ENCODE results near the gene MCAT. TPM values are rescaled to one million over a fixed set of nuclear protein-coding genes. Genes with fewer than 3 reads are reported as not detected.
A peak's percentile ranks its signal among the peaks of the same experiment; 100 is the strongest.

The MCAT gene
- total and polyA plus RNA-seq, 12 donors = 12.8 to 33.4 (median 15.3) TPM

DNA sequence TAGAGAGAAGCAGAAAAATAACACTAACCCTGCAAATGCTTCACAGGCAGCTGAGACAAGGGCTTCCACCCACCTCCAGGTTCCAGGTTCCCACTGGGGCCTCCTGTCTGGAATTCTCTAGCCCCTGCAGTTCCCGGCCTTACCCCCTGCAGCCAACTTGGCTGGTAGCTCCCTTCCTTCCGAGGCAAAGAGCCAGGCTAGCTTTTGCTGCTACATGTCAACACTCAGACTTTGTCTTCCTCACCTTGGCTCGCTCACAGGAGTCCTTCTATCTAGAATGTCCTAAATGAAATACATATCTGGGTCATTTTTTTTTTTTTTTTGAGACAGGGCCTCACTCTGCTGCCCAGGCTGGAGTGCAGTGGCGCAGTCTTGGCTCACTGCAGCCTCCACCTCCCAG, 44.1 kb downstream of the MCAT start:
- ATAC-seq (peak in 7 of 8 donors; percentile 26 to 69 (median 53)), DNase-seq (peak in 1 of 2 donors; percentile 51)
- Histone ChIP-seq H3K36me3 (no peaks in the 10 kb centered on the region), H3K27me3 (no peaks in the 10 kb centered on the region), H3K4me3 (no peak overlapping the region), H3K27ac (peak overlapping the region in 5 of 10 donors; percentile 3 to 48 (median 28)), H3K4me1 (peaks cover 0 to 54% (median 18%) of the 10 kb centered on the region in 9 donors), H3K9me3 (peaks cover 0 to 14% (median 0%) of the 10 kb centered on the region in 11 donors)
- WGBS, 2 donors = 27 to 51% methylated on average over 4 of the region's 4 CpGs
- intact Hi-C loops (cut with DNase I) = loop anchor here in 1 of 10 donors (10.0 kb wide), 1 partner anchor 454 kb away; the partner anchor contains the start of genes ATP5MGL and CYB5R3
- TF ChIP-seq, protein P1, sequence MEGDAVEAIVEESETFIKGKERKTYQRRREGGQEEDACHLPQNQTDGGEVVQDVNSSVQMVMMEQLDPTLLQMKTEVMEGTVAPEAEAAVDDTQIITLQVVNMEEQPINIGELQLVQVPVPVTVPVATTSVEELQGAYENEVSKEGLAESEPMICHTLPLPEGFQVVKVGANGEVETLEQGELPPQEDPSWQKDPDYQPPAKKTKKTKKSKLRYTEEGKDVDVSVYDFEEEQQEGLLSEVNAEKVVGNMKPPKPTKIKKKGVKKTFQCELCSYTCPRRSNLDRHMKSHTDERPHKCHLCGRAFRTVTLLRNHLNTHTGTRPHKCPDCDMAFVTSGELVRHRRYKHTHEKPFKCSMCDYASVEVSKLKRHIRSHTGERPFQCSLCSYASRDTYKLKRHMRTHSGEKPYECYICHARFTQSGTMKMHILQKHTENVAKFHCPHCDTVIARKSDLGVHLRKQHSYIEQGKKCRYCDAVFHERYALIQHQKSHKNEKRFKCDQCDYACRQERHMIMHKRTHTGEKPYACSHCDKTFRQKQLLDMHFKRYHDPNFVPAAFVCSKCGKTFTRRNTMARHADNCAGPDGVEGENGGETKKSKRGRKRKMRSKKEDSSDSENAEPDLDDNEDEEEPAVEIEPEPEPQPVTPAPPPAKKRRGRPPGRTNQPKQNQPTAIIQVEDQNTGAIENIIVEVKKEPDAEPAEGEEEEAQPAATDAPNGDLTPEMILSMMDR (IDR thresholded peaks at IDR 0.05) = no peak

DNA sequence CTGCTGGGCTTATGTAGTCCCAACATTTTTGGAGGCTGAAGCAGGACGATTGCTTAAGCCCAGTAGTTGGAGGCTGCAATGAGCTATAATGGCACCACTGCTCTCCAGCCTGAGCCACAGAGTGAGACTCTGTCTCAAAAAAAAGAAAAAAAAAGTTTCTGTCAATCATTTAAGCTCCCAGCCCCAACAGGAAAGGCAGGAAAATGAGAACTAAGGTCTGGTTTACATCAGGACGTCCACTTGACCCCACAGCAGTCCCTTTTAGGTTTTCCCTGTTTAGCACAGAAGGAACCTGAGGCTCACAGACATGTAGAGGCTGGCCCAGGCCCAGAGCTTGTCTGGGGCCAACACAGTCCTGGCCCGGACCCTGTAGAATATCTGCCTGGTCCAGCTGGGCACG, 44.8 kb downstream of the MCAT start:
- Histone ChIP-seq H3K27ac (peak overlapping the region in 6 of 10 donors; percentile 3 to 52 (median 32)), H3K4me3 (no peak overlapping the region), H3K9me3 (peaks cover 0 to 14% (median 0%) of the 10 kb centered on the region in 11 donors), H3K4me1 (peaks cover 0 to 51% (median 17%) of the 10 kb centered on the region in 9 donors), H3K27me3 (no peaks in the 10 kb centered on the region), H3K36me3 (no peaks in the 10 kb centered on the region)
- no peak for DNase-seq
- 23 to 33% methylated on average over 4 of the region's 4 CpGs for WGBS, 2 donors
- intact Hi-C loops (cut with DNase I) = loop anchor here in 1 of 10 donors (10.0 kb wide), 1 partner anchor 454 kb away; the partner anchor contains the start of genes ATP5MGL and CYB5R3
- TF ChIP-seq, protein P1 (IDR thresholded peaks at IDR 0.05) = no peak
- ATAC-seq = no peak

DNA sequence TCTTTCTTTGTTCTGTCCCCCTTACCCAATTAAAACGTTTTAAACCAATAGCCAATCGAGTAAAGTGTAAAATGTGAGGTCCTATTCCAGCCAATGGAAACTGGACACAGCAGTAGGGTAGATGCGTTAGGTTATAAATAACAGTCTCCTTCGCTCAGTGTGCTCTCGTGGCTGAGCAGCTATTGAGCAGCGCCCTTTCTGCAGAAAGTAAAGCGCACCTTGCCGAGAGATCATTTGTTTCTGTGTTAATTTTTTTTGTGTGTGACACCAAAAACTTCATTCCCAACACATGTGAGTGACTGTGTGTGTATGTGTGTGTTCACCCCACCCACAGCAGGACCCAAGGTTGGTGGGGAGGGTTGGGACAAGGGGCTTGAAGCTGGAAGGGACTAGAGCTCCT, 46.8 kb downstream of the MCAT start:
- TF ChIP-seq, protein P1 (IDR thresholded peaks at IDR 0.05) = no peak
- peaks cover 0 to 14% (median 0%) of the 10 kb centered on the region in 11 donors for H3K9me3 ChIP-seq
- DNase-seq (no peak), ATAC-seq (no peak)
- no peaks in the 10 kb centered on the region for H3K27me3 ChIP-seq
- peaks cover 0 to 44% (median 13%) of the 10 kb centered on the region in 9 donors for H3K4me1 ChIP-seq
- intact Hi-C loops (cut with DNase I) = loop anchor here in 1 of 10 donors (10.0 kb wide), 1 partner anchor 452 kb away; the partner anchor contains the start of genes ATP5MGL and CYB5R3
- WGBS, 2 donors = 91 to 97% methylated on average over 8 of the region's 8 CpGs
- no peak overlapping the region for H3K27ac ChIP-seq
- no peaks in the 10 kb centered on the region for H3K36me3 ChIP-seq
- H3K4me3 ChIP-seq = no peak overlapping the region

DNA sequence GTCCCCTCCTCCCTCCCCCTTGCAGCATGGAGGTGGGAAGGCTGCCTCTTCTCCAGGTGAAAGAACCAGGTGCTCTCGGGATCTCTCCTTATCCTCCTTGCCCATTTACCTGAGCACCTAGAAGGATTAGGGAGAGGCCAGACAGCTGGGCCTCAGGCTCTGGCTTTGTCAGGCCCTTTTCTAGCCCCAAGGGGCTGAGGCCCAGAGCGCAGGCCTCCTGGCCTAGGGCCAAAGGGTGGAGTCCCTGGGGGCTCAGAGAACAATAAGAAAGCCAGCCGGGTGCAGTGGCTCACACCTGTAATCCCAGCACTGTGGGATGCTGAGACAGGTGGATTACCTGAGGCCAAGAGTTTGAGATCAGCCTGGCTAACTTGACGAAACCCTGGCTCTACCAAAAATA, 48.6 kb downstream of the MCAT start:
- WGBS, 2 donors = 59 to 63% methylated on average over 4 of the region's 4 CpGs
- Histone ChIP-seq H3K36me3 (no peaks in the 10 kb centered on the region), H3K27ac (peak overlapping the region in 2 of 10 donors; percentile 38 to 69), H3K4me1 (peaks cover 0 to 35% (median 14%) of the 10 kb centered on the region in 9 donors), H3K4me3 (no peak overlapping the region), H3K27me3 (no peaks in the 10 kb centered on the region), H3K9me3 (peaks cover 0 to 14% (median 0%) of the 10 kb centered on the region in 11 donors)
- TF ChIP-seq, protein P1 (IDR thresholded peaks at IDR 0.05) = no peak
- intact Hi-C loops (cut with DNase I) = loop anchor here in 1 of 10 donors (5.0 to 10.0 kb wide), 2 partner anchors 312 to 450 kb away; partner anchors contain the start of genes ATP5MGL and CYB5R3
- DNase-seq (no peak), ATAC-seq (no peak)

Measured in heart right ventricle (tissue), 16 donors.